HepG2 (cell line): ENCODE data around the gene SDK1. TPM values are rescaled to one million over a fixed set of nuclear protein-coding genes. Genes with fewer than 3 reads are reported as not detected.

ENCODE experiments used
- ATAC-seq: fragments of 200-7000 bp; cut with Tn5 transposase; 3 replicates; pipeline ENCODE4 v1.9.1; 2020; ENCODE audit warnings: mild to moderate bottlenecking, moderate library complexity
- BruUV-seq: library from RNA; stranded (reverse); fragments of 400-500 nt; replicated peaks from 2 replicates; lab custom pipeline; 2021; lab: Mats Ljungman, UMichigan
- CTCF ChIA-PET: fragments of 300-600 bp; formaldehyde crosslinking; extraction: SDS; loops from one replicate; lab custom pipeline; 2021; ENCODE audit warnings: low total read pairs, inconsistent platforms, low intra/inter-chr PET ratio; lab: Yijun Ruan, JAX
- POLR2A ChIA-PET: fragments of 350-600 bp; sonication (Branson Sonifier 250); formaldehyde crosslinking; loops from one replicate; lab custom pipeline; 2020; ENCODE audit warnings: antibody characterized with exemption, inconsistent platforms; lab: Yijun Ruan, JAX
- DNase-seq: peaks from one replicate; pipeline ENCODE4 v3.0.0-alpha.2; 2015; ENCODE audit warnings: low spot score
- FAIRE-seq: peaks from 3 replicates; lab custom pipeline; 2011; peaks lifted over from hg19 to GRCh38; lab: Jason Lieb, UNC
- H2AFZ ChIP-seq: one replicate; pipeline ENCODE4 v1.6.1; 2011; ENCODE audit warnings: low read length, inconsistent platforms
- H3K27ac ChIP-seq: fragments of 300-600 bp; 3 replicates; pipeline ENCODE4 v1.8.0; 2011; ENCODE audit warnings: mixed run types, mild to moderate bottlenecking, mixed read lengths, low read length, inconsistent platforms; ENCODE audit not compliant: insufficient read depth; ENCODE audit errors: extremely low read length
- H3K27me3 ChIP-seq, 2 experiments: fragments of 200-600 bp in 1 of 2; 2 replicates in 1 of 2; 3 replicates in 1 of 2; pipeline versions ENCODE4 v1.6.0 to v1.8.0; 2011; ENCODE audit warnings: low read length in 2 of 2, mild to moderate bottlenecking in 2 of 2, moderate library complexity in 2 of 2, inconsistent platforms in 1 of 2; ENCODE audit not compliant: insufficient read depth in 2 of 2, control insufficient read depth in 1 of 2
- H3K36me3 ChIP-seq, 2 experiments: fragments of 200-600 bp in 1 of 2; replicated peaks in 1 of 2; 2 replicates in 1 of 2; 3 replicates in 1 of 2; pipeline versions ENCODE4 v1.5.1 to v1.8.0; 2011; ENCODE audit warnings: low read length in 2 of 2, inconsistent platforms in 1 of 2; ENCODE audit not compliant: insufficient read depth in 2 of 2, control insufficient read depth in 1 of 2
- H3K4me1 ChIP-seq: 2 replicates; pipeline ENCODE4 v1.5.1; 2012; ENCODE audit warnings: low read length, inconsistent platforms; ENCODE audit not compliant: insufficient read depth
- H3K4me2 ChIP-seq: 2 replicates; pipeline ENCODE4 v1.6.0; 2011; ENCODE audit warnings: low read depth, low read length, inconsistent platforms
- H3K4me3 ChIP-seq, 3 experiments: fragments of 200-600 bp in 1 of 3; sonication (generic), shearing (Covaris generic) in 1 of 3; replicated peaks in 1 of 3; 2 replicates each; pipeline ENCODE4 v1.5.1; 2011 to 2016; ENCODE audit warnings: low read length in 3 of 3, inconsistent platforms in 2 of 3, low read depth in 2 of 3, mild to moderate bottlenecking in 2 of 3, control low read depth in 1 of 3, mixed read lengths in 1 of 3; ENCODE audit not compliant: insufficient read depth in 1 of 3
- H3K79me2 ChIP-seq: one replicate; pipeline ENCODE4 v1.6.1; 2011; ENCODE audit warnings: low read length, inconsistent platforms; ENCODE audit not compliant: insufficient read depth
- H3K9ac ChIP-seq: 2 replicates; pipeline ENCODE4 v1.6.0; 2011; ENCODE audit warnings: mild to moderate bottlenecking, low read depth, low read length, inconsistent platforms; ENCODE audit not compliant: insufficient read depth
- H3K9me3 ChIP-seq: 2 replicates; pipeline ENCODE4 v1.5.1; 2012; ENCODE audit warnings: mild to moderate bottlenecking, low read length
- H4K20me1 ChIP-seq: 2 replicates; pipeline ENCODE4 v1.6.0; 2011; ENCODE audit warnings: inconsistent platforms, mild to moderate bottlenecking, low read length, moderate library complexity; ENCODE audit not compliant: insufficient read depth
- ARNT2 ChIP-seq: sonication (generic); formaldehyde crosslinking; IDR thresholded peaks from 2 replicates; pipeline ENCODE4 v1.8.0; 2022; ENCODE audit warnings: mild to moderate bottlenecking, low read depth, missing genetic modification reagents, moderate library complexity
- CC2D1A ChIP-seq: sonication (generic); formaldehyde crosslinking; IDR thresholded peaks from 2 replicates; pipeline ENCODE4 v1.8.1; 2023; ENCODE audit warnings: mild to moderate bottlenecking, missing genetic modification reagents
- DBP ChIP-seq: sonication (generic); formaldehyde crosslinking; IDR thresholded peaks from 2 replicates; pipeline ENCODE4 v1.4.0; 2020; ENCODE audit warnings: missing genetic modification reagents; ENCODE audit errors: not compliant biosample characterization
- GFI1 ChIP-seq: sonication (generic); formaldehyde crosslinking; IDR thresholded peaks from 2 replicates; pipeline ENCODE4 v1.5.0; 2020; ENCODE audit warnings: missing genetic modification reagents, mild to moderate bottlenecking, borderline replicate concordance
- IRF2 ChIP-seq: IDR thresholded peaks from 2 replicates; pipeline ENCODE4 v1.6.1; 2018; ENCODE audit warnings: missing genetic modification reagents, missing compliant biosample characterization
- KDM1A ChIP-seq: IDR thresholded peaks from 2 replicates; pipeline ENCODE4 v1.6.1; 2016; ENCODE audit warnings: missing compliant biosample characterization
- ONECUT2 ChIP-seq: sonication (generic); formaldehyde crosslinking; IDR thresholded peaks from 2 replicates; pipeline ENCODE4 v1.4.0; 2020; ENCODE audit warnings: missing genetic modification reagents
- POGZ ChIP-seq: sonication (generic); formaldehyde crosslinking; IDR thresholded peaks from 2 replicates; pipeline ENCODE4 v1.4.0; 2020; ENCODE audit warnings: mild to moderate bottlenecking, missing genetic modification reagents
- RXRA ChIP-seq: sonication (generic); formaldehyde crosslinking; IDR thresholded peaks from 2 replicates; pipeline ENCODE4 v1.5.1; 2020; ENCODE audit warnings: missing genetic modification reagents
- SIX4 ChIP-seq: sonication (generic); formaldehyde crosslinking; IDR thresholded peaks from 2 replicates; pipeline ENCODE4 v1.4.0; 2020; ENCODE audit warnings: missing genetic modification reagents
- ZKSCAN8 ChIP-seq: IDR thresholded peaks from 2 replicates; pipeline ENCODE4 v1.6.1; 2016; ENCODE audit warnings: borderline replicate concordance, missing genetic modification reagents, missing compliant biosample characterization
- ZNF34 ChIP-seq: sonication (generic); formaldehyde crosslinking; IDR thresholded peaks from 2 replicates; pipeline ENCODE4 v1.4.0; 2020; ENCODE audit warnings: mild to moderate bottlenecking, missing genetic modification reagents, borderline replicate concordance
- WGBS: methylation state at CpG from one replicate; pipeline ENCODE4 v1.1.6; 2017; ENCODE audit warnings: low lambda C conversion rate; 5-methylcytosine and 5-hydroxymethylcytosine counted together
- in situ Hi-C: cut with HindIII; loops from 2 replicates; pipeline ENCODE4 v1.10.0; 2017; ENCODE audit warnings: low pct_unique_long_range_greater_than_20kb; ENCODE audit not compliant: extremely low pct_ligation_motif_present
- intact Hi-C: fragments of 100-400 bp; cut with micrococcal nuclease; formaldehyde crosslinking; loops from one replicate; pipeline ENCODE4 v1.10.0; 2022; ENCODE audit not compliant: unreplicated experiment
- polyA plus RNA-seq, 8 experiments: library from polyadenylated mRNA; depleted of rRNA in 3 of 8; stranded (reverse) in 7 of 8; unstranded in 1 of 8; fragments of >200 nt; fragmentation: Illumina TruSeq in 4 of 8; extraction: Trizol in 4 of 8; gene quantifications; 2 replicates each; pipeline versions ENCODE4 v1.2.1 to v1.2.3, GENCODE V29; 2011 to 2016; ENCODE audit warnings: low read depth in 4 of 8, missing spikeins in 1 of 8, mixed read lengths in 1 of 8; ENCODE audit not compliant: insufficient read depth in 1 of 8
- total RNA-seq, 5 experiments: library from RNA; depleted of rRNA; stranded (reverse); fragments of >200 nt; fragmentation: Illumina TruSeq; extraction: Trizol; gene quantifications; 2 replicates each; pipeline ENCODE4 v1.2.3, GENCODE V29; 2016; ENCODE audit warnings: low read depth in 1 of 5
- TF ChIP-seq, protein P1 (sequence below): sonication (generic); formaldehyde crosslinking; IDR thresholded peaks from 2 replicates; pipeline ENCODE4 v1.5.0; 2020; ENCODE audit warnings: mild to moderate bottlenecking, missing genetic modification reagents

SDK1 gene
- total and polyA plus RNA-seq, 2 of the 13 experiments (the other 11 are each of a cell fraction or from before 2014, with no cell fraction given), result 0.35 to 2.4 TPM

DNA sequence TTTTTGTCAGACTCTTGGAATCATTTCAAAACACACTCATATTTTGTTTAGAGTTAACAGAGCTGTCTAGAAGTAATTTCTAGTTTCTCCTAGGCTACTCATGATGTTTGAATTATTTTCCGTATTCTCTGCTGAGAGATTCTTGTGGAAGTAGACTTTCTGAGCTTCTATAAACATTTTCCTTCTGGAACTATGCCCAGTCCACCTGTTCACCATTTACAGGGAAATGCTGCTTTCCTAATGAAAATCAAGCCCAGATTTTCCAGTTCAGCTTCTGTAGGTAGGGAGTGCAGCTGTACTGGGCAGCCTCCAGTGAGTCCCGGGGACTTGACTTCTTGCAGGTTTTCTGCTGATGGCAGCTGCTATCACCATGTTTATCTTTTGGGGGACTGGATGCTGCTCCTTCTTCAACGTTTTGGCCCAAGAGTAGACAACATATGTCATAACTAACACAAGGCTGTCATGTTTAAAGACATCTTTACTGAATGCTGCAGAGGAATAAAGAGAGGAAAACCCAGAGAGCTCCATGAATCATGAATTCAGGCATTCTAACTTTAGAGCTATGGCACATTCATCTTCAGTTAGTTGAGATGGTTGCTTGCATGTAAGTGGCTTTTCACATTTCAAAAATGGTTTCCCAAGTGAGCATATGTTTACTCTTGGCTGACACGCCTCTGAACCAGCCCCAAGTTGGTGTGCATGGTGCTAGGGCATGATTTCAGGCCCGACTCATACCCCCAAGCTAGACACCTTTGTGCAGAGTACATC lies 85.6 kb downstream of the SDK1 start:
- H3K27me3 ChIP-seq, result no peaks in the 10 kb centered on the region
- H3K9me3 ChIP-seq, result no peaks in the 10 kb centered on the region
- no peaks in the 10 kb centered on the region for H3K36me3 ChIP-seq
- FAIRE-seq, result no peak
- H4K20me1 ChIP-seq, result no peaks in the 10 kb centered on the region
- 63% methylated on average over 5 of the region's 5 CpGs for WGBS
- CTCF ChIA-PET, result no interaction called here
- peaks cover 10% of the 10 kb centered on the region for H3K4me1 ChIP-seq
- no peak overlapping the region for H3K9ac ChIP-seq
- no peaks in the 10 kb centered on the region for H3K79me2 ChIP-seq
- H3K4me2 ChIP-seq, result no peak overlapping the region
- BruUV-seq, result no TSS peak
- in situ Hi-C loops, result loop anchor here (25.0 kb wide), 1 partner anchor 499 kb away; no protein-coding TSS in a partner anchor
- no peak for TF ChIP-seq GFI1 (CRISPR knock-in tag)
- TF ChIP-seq RXRA (CRISPR knock-in tag), result no peak
- TF ChIP-seq ZKSCAN8 (CRISPR knock-in tag), result no peak
- no peak for TF ChIP-seq DBP
- TF ChIP-seq, protein P1, sequence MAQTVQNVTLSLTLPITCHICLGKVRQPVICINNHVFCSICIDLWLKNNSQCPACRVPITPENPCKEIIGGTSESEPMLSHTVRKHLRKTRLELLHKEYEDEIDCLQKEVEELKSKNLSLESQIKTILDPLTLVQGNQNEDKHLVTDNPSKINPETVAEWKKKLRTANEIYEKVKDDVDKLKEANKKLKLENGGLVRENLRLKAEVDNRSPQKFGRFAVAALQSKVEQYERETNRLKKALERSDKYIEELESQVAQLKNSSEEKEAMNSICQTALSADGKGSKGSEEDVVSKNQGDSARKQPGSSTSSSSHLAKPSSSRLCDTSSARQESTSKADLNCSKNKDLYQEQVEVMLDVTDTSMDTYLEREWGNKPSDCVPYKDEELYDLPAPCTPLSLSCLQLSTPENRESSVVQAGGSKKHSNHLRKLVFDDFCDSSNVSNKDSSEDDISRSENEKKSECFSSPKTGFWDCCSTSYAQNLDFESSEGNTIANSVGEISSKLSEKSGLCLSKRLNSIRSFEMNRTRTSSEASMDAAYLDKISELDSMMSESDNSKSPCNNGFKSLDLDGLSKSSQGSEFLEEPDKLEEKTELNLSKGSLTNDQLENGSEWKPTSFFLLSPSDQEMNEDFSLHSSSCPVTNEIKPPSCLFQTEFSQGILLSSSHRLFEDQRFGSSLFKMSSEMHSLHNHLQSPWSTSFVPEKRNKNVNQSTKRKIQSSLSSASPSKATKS (CRISPR knock-in tag), result no peak
- no peak for TF ChIP-seq ARNT2 (CRISPR knock-in tag)
- no peak for TF ChIP-seq KDM1A (CRISPR knock-in tag)
- no peak for TF ChIP-seq POGZ (CRISPR knock-in tag)
- no peak for TF ChIP-seq ZNF34
- TF ChIP-seq CC2D1A, result no peak
- TF ChIP-seq IRF2 (CRISPR knock-in tag), result no peak
- TF ChIP-seq ONECUT2 (CRISPR knock-in tag), result no peak
- no peak for TF ChIP-seq SIX4 (CRISPR knock-in tag)
- TF ChIP-seq, all 625 proteins: peak for 0
- ATAC-seq (no peak), DNase-seq (no peak)
- H3K4me3 ChIP-seq, result no peak overlapping the region
- POLR2A ChIA-PET, result no interaction called here
- no peak overlapping the region for H3K27ac ChIP-seq
- H2AFZ ChIP-seq, result no peak overlapping the region
- intact Hi-C loops, result no loop called here
